ENCODE measurements around the gene IL5.
"Not testable (repeated sequence)": the region's sequence is repeated elsewhere in the genome, so short reads cannot be mapped to it uniquely, and the experiment has no call there.

The IL5 gene

GRCh38 chr5:132528866-132529634 is 14.3 kb downstream of the IL5 start:
- DNase-seq: no peak

GRCh38 chr5:132528021-132528420 is 15.3 kb downstream of the IL5 start:
- DNase-seq: no peak

GRCh38 chr5:132526974-132527564 is 16.3 kb downstream of the IL5 start:
- DNase-seq: no peak

- no peak for DNase-seq
Observed at GRCh38 chr5:132526290-132526973, 16.9 kb downstream of the IL5 start.

- DNase-seq: no peak
Observed at GRCh38 chr5:132525299-132525724, 18.0 kb downstream of the IL5 start.

- not testable (repeated sequence) for DNase-seq
Observed at GRCh38 chr5:132524877-132525276, 18.4 kb downstream of the IL5 start.

- DNase-seq: not testable (repeated sequence)
Observed at GRCh38 chr5:132522067-132522466, 21.3 kb downstream of the IL5 start.

- not testable (repeated sequence) for DNase-seq
Observed at GRCh38 chr5:132513618-132514336, 29.5 kb downstream of the IL5 start.

GRCh38 chr5:132510076-132510475 is 33.2 kb downstream of the IL5 start:
- no peak for DNase-seq

- DNase-seq: no peak
Observed at GRCh38 chr5:132506094-132506692, 37.1 kb downstream of the IL5 start.

- no peak for DNase-seq
Observed at GRCh38 chr5:132505641-132506040, 37.7 kb downstream of the IL5 start.

GRCh38 chr5:132504746-132505145 is 38.6 kb downstream of the IL5 start:
- no peak for DNase-seq

- DNase-seq: no peak
Observed at GRCh38 chr5:132503244-132503643, 40.1 kb downstream of the IL5 start.

GRCh38 chr5:132501961-132502931 is 41.1 kb downstream of the IL5 start:
- DNase-seq: no peak

- DNase-seq: no peak
Observed at GRCh38 chr5:132501629-132501956, 41.7 kb downstream of the IL5 start.

- peak; percentile 68 for DNase-seq
Observed at GRCh38 chr5:132500931-132501628, 42.2 kb downstream of the IL5 start.

GRCh38 chr5:132500244-132500930 is 42.9 kb downstream of the IL5 start:
- DNase-seq: no peak

GRCh38 chr5:132499440-132500243 is 43.7 kb downstream of the IL5 start:
- DNase-seq: no peak

- no peak for DNase-seq
Observed at GRCh38 chr5:132498686-132499271, 44.5 kb downstream of the IL5 start.

Measured in effector CD8-positive, alpha-beta T cell (primary cell).